Uterus (tissue), 2 donors: ENCODE measurements around the gene EFCAB12.
"Not testable (repeated sequence)": the region's sequence is repeated elsewhere in the genome, so short reads cannot be mapped to it uniquely, and the experiment has no call there.

ENCODE experiments used
- POLR2A ChIP-seq, 2 donors: fragments of 450-650 bp; IDR thresholded peaks; one replicate each; pipeline ENCODE4 v1.6.1; 2016; ENCODE audit warnings: antibody characterized with exemption in 2 of 2, mild to moderate bottlenecking in 1 of 2, moderate library complexity in 1 of 2
- TF ChIP-seq, protein P1 (sequence below), 4 experiments: fragments of 200-600 bp in 2 of 4; fragments of 450-650 bp in 2 of 4; sonication (generic) in 2 of 4; IDR thresholded peaks; one replicate each; pipeline ENCODE4 v1.5.1; 2016 to 2019; ENCODE audit warnings: antibody characterized with exemption in 4 of 4, mild to moderate bottlenecking in 2 of 4, moderate library complexity in 1 of 4

DNA sequence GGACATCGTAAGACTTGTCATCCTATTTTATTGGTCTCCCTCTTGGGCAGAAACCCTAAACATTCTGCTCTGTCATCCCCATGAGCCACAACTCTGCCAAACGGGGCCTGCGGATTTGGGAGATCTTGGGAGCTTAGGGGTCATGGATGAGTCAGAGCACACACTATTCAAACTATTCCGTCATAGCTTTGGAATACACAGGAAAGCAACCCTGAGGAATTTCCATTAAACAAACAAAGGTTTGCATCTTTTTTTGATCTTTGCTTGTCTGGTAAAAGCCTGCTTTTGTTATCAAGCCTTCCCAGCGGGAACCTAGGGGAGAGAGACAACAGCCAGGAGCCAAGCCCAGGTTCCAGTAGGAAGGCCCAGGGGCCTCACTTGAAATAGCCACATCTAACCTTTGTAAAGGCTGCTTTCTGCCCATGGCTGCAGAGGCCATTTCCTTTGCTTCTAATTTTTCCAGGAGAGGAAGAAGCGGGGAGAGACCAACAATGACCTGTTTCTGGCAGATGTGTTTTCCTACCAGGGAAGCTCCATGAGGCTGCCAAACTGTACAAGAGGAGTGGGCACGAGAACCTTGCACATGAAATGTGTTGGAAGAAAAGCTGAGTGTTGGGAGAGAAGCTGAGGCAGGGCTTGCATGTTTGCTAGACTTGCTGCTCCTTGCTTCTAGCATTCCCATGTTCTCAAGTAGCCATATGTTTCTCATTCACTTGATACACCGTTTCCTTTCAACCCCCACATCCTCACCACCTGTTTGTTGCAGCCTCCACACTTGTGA is 39.5 kb downstream of the EFCAB12 start:
- TF ChIP-seq, protein P1, sequence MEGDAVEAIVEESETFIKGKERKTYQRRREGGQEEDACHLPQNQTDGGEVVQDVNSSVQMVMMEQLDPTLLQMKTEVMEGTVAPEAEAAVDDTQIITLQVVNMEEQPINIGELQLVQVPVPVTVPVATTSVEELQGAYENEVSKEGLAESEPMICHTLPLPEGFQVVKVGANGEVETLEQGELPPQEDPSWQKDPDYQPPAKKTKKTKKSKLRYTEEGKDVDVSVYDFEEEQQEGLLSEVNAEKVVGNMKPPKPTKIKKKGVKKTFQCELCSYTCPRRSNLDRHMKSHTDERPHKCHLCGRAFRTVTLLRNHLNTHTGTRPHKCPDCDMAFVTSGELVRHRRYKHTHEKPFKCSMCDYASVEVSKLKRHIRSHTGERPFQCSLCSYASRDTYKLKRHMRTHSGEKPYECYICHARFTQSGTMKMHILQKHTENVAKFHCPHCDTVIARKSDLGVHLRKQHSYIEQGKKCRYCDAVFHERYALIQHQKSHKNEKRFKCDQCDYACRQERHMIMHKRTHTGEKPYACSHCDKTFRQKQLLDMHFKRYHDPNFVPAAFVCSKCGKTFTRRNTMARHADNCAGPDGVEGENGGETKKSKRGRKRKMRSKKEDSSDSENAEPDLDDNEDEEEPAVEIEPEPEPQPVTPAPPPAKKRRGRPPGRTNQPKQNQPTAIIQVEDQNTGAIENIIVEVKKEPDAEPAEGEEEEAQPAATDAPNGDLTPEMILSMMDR (IDR thresholded peaks at IDR 0.05): not testable (repeated sequence)
- not testable (repeated sequence) for TF ChIP-seq POLR2A (IDR thresholded peaks at IDR 0.05)
